OCI-LY1 (cell line): Measurements from ENCODE around the gene CCNE1.

ENCODE experiments used
- H2AFZ ChIP-seq: fragments of 200-600 bp; sonication (generic), shearing (Covaris generic); 2 replicates; pipeline ENCODE4 v1.6.0; 2014; ENCODE audit warnings: antibody characterized with exemption, mild to moderate bottlenecking, low read length
- H3F3A ChIP-seq: fragments of 200-600 bp; sonication (generic), shearing (Covaris generic); 2 replicates; pipeline ENCODE4 v1.6.0; 2014; ENCODE audit warnings: mild to moderate bottlenecking, antibody characterized with exemption, low read length, moderate library complexity; ENCODE audit not compliant: insufficient read depth
- H3K27ac ChIP-seq: fragments of 200-600 bp; sonication (generic); 2 replicates; pipeline ENCODE4 v1.5.1; 2014; ENCODE audit warnings: low read length, mixed run types, mild to moderate bottlenecking, low read depth; ENCODE audit not compliant: poor library complexity, severe bottlenecking
- H3K27me3 ChIP-seq: fragments of 200-600 bp; sonication (generic); 2 replicates; pipeline ENCODE4 v1.6.0; 2014; ENCODE audit warnings: antibody characterized with exemption, mild to moderate bottlenecking, low read length, moderate library complexity; ENCODE audit not compliant: insufficient read depth
- H3K36me3 ChIP-seq: fragments of 200-600 bp; sonication (generic); 2 replicates; pipeline ENCODE4 v1.6.1; 2014; ENCODE audit warnings: mild to moderate bottlenecking, antibody characterized with exemption, low read length, moderate library complexity, mixed read lengths; ENCODE audit not compliant: insufficient read depth
- H3K4me1 ChIP-seq: fragments of 200-600 bp; sonication (generic); 2 replicates; pipeline ENCODE4 v1.5.1; 2014; ENCODE audit warnings: mild to moderate bottlenecking, low read length, moderate library complexity; ENCODE audit not compliant: insufficient read depth, severe bottlenecking
- H3K4me2 ChIP-seq: fragments of 200-600 bp; sonication (generic), shearing (Covaris generic); 2 replicates; pipeline ENCODE4 v1.6.1; 2014; ENCODE audit warnings: low read length
- H3K4me3 ChIP-seq: fragments of 200-600 bp; sonication (generic); 2 replicates; pipeline ENCODE4 v1.5.1; 2014; ENCODE audit warnings: low read length, low read depth, mild to moderate bottlenecking, mixed read lengths; ENCODE audit not compliant: poor library complexity, severe bottlenecking
- H3K79me2 ChIP-seq: fragments of 200-600 bp; shearing (Covaris generic); 2 replicates; pipeline ENCODE4 v1.6.1; 2016; ENCODE audit warnings: mixed run types, low read length, mixed read lengths; ENCODE audit not compliant: insufficient read depth
- H3K9ac ChIP-seq: fragments of 200-600 bp; sonication (generic), shearing (Covaris generic); 2 replicates; pipeline ENCODE4 v1.6.1; 2014; ENCODE audit warnings: mild to moderate bottlenecking, low read length, mixed read lengths
- H3K9me2 ChIP-seq: fragments of 200-600 bp; sonication (generic), shearing (Covaris generic); 2 replicates; pipeline ENCODE4 v1.6.1; 2014; ENCODE audit warnings: low read depth, mild to moderate bottlenecking, low read length, mixed read lengths
- H3K9me3 ChIP-seq: fragments of 200-600 bp; shearing (Covaris generic); 2 replicates; pipeline ENCODE4 v1.6.1; 2014; ENCODE audit warnings: low read length, mixed read lengths
- H4K20me1 ChIP-seq: fragments of 200-600 bp; sonication (generic), shearing (Covaris generic); 2 replicates; pipeline ENCODE4 v1.6.0; 2016; ENCODE audit warnings: mild to moderate bottlenecking, low read length; ENCODE audit not compliant: insufficient read depth
- EZH2 ChIP-seq: fragments of 200-600 bp; sonication (generic), shearing (Covaris generic); IDR thresholded peaks from 2 replicates; pipeline ENCODE4 v1.8.0; 2017; ENCODE audit warnings: borderline replicate concordance, mixed run types, mild to moderate bottlenecking, antibody characterized with exemption, low read length, moderate library complexity, mixed read lengths
- TF ChIP-seq, protein P1 (sequence below): fragments of 200-600 bp; sonication (generic), shearing (Covaris generic); IDR thresholded peaks from 2 replicates; pipeline ENCODE4 v1.5.1; 2017; ENCODE audit warnings: mild to moderate bottlenecking, antibody characterized with exemption, low read length, moderate library complexity, mixed read lengths

CCNE1 gene

DNA sequence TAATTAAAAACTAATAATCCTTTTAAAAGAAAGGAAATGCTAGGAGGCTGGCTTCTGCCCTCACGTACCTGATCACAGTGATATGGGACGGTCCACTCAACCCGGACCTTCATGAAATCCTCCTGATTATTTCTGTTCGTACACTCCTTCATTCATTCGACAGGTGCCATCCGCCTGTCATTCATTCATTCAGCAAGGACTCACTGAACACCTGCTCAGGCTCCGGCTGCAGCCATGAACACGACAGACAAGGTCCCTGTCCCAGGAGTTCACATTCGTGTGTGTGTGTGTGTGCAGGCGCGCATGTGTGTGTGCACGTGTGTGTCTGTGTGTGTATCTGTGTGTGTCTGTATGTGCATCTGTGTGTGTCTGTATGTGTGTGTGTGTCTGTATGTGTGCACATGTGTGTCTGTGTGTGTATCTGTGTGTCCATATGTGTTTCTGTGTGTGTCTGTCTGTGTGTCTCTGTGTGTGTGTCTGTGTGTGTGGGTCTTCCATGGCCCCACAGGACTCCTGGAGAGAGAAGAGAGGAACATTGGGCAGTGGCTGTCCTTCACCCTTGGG, 28.1 kb upstream of the CCNE1 start:
- Histone ChIP-seq H2AFZ (no peak overlapping the region), H3K36me3 (no peaks in the 10 kb centered on the region), H3K4me1 (no peaks in the 10 kb centered on the region), H3K9me3 (no peaks in the 10 kb centered on the region), H3K9ac (no peak overlapping the region), H3K9me2 (no peaks in the 10 kb centered on the region), H3K4me3 (no peak overlapping the region), H4K20me1 (no peaks in the 10 kb centered on the region), H3K27ac (no peak overlapping the region), H3K4me2 (no peak overlapping the region), H3F3A (no peaks in the 10 kb centered on the region), H3K27me3 (no peaks in the 10 kb centered on the region), H3K79me2 (no peaks in the 10 kb centered on the region)
- no peak for TF ChIP-seq EZH2
- TF ChIP-seq, protein P1, sequence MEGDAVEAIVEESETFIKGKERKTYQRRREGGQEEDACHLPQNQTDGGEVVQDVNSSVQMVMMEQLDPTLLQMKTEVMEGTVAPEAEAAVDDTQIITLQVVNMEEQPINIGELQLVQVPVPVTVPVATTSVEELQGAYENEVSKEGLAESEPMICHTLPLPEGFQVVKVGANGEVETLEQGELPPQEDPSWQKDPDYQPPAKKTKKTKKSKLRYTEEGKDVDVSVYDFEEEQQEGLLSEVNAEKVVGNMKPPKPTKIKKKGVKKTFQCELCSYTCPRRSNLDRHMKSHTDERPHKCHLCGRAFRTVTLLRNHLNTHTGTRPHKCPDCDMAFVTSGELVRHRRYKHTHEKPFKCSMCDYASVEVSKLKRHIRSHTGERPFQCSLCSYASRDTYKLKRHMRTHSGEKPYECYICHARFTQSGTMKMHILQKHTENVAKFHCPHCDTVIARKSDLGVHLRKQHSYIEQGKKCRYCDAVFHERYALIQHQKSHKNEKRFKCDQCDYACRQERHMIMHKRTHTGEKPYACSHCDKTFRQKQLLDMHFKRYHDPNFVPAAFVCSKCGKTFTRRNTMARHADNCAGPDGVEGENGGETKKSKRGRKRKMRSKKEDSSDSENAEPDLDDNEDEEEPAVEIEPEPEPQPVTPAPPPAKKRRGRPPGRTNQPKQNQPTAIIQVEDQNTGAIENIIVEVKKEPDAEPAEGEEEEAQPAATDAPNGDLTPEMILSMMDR, result no peak

DNA sequence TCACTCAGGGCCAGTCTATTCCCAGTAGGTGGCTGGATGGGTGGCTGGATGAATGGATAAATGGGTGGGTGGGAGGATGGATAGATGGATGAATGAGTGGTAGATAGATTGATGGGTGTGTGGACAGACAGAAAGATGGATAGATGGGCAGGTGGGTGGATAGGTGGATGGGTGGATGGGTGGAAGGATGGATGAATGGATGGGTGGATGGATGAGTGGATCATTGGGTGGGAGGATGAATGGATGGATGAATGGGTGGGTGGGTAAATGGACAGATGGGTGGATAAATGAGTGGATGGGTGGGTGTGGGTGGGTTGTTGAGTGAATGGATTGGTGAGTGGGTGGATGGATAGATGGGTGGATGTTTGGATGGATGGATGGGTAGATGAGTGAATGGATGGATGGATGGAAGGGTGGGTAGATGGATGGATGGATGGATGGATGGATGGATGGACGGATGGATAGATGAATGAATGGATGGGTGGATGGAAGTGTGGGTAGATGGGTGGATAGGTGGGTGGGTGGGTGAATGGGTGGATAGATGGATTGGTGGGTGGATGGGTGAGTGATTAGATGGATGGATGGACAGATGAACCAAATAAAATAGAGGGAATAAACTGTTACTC, 27.1 kb upstream of the CCNE1 start:
- Histone ChIP-seq H3K36me3 (no peaks in the 10 kb centered on the region), H3K27ac (no peak overlapping the region), H3K27me3 (0 out of 2 replicates have a peak, but pooled peaks cover 4% of the 10 kb centered on the region), H3K4me3 (no peak overlapping the region), H3K4me2 (no peak overlapping the region), H3K9ac (no peak overlapping the region), H2AFZ (no peak overlapping the region), H3K4me1 (no peaks in the 10 kb centered on the region), H3K9me2 (no peaks in the 10 kb centered on the region), H3K79me2 (no peaks in the 10 kb centered on the region), H4K20me1 (no peaks in the 10 kb centered on the region), H3K9me3 (no peaks in the 10 kb centered on the region), H3F3A (no peaks in the 10 kb centered on the region)
- TF ChIP-seq, protein P1, result no peak
- TF ChIP-seq EZH2, result no peak

DNA sequence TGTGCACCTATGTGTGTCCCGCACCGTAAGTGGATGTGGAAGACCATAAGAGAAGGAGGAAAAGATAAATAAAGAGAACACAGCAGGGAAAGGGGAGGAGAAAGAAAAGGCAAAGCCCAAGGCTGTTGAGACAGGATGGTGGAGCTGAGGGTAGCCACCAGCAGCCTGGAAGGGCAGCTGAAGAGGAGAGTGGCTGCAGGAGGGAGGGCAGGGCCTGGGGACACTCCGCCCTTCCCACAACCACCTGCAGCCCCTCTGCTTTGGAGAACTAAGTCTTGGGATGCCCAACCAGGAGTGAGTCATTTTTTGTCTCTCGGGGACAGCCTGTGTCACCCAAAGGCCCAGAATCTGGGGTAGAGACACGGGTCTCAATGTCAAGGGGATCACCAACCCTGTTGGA, 26.4 kb upstream of the CCNE1 start:
- Histone ChIP-seq H3F3A (no peaks in the 10 kb centered on the region), H3K27me3 (0 out of 2 replicates have a peak, but pooled peaks cover 4% of the 10 kb centered on the region), H3K4me2 (no peak overlapping the region), H4K20me1 (no peaks in the 10 kb centered on the region), H3K79me2 (no peaks in the 10 kb centered on the region), H3K9ac (no peak overlapping the region), H3K4me3 (no peak overlapping the region), H3K9me3 (no peaks in the 10 kb centered on the region), H3K27ac (no peak overlapping the region), H3K4me1 (no peaks in the 10 kb centered on the region), H3K36me3 (no peaks in the 10 kb centered on the region), H2AFZ (no peak overlapping the region), H3K9me2 (no peaks in the 10 kb centered on the region)
- TF ChIP-seq EZH2, result no peak
- TF ChIP-seq, protein P1, result no peak
